HAP-1 (cell line): Measurements from ENCODE around the gene SORL1.

Experiments
- DNase-seq, 2 experiments: peaks; one replicate each; pipeline ENCODE4 v3.0.0-alpha.2; 2016 to 2020; ENCODE audit warnings: low spot score in 2 of 2
- H3K27me3 ChIP-seq: fragments of 250-450 bp; sonication (Bioruptor Pico); 2 replicates; pipeline ENCODE4 v1.5.1; 2020; ENCODE audit warnings: low read depth, mild to moderate bottlenecking, moderate library complexity
- H3K36me3 ChIP-seq: fragments of 250-450 bp; sonication (Bioruptor Pico); replicated peaks from 2 replicates; pipeline ENCODE4 v1.5.1; 2020; ENCODE audit warnings: mild to moderate bottlenecking
- H3K4me1 ChIP-seq: fragments of 250-450 bp; sonication (Bioruptor Pico); 2 replicates; pipeline ENCODE4 v1.5.1; 2020; ENCODE audit warnings: mild to moderate bottlenecking
- H3K4me3 ChIP-seq: fragments of 250-450 bp; sonication (Bioruptor Pico); 2 replicates; pipeline ENCODE4 v1.5.1; 2020; ENCODE audit warnings: mild to moderate bottlenecking, moderate library complexity
- H3K9me3 ChIP-seq: fragments of 250-450 bp; sonication (Bioruptor Pico); 2 replicates; pipeline ENCODE4 v1.5.1; 2020; ENCODE audit warnings: mild to moderate bottlenecking, moderate library complexity
- in situ Hi-C: fragments of 300-500 bp; cut with MboI; formaldehyde crosslinking; loops from 3 replicates; pipeline ENCODE4 v1.14.3; 2020; ENCODE audit warnings: low sequenced_read_pairs, inconsistent platforms, mixed read lengths

SORL1 gene

DNA sequence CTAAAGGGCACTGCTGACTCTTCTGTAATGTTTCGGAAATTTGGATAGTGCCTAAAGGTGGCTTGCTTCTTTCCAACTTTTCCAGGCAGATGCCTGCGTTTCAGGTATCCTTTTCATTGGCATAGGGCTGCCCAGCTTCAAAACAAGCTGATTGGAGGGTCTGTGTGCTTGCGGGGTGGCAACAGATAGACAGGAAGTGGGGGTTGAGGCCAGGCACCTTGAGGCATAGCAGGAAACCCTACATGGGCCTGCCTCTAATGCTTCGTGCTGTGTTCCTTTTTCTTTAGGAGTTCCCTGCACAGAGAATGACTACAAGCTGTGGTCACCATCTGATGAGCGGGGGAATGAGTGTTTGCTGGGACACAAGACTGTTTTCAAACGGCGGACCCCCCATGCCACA lies 92.8 kb downstream of the SORL1 start:
- in situ Hi-C loops: no loop called here
- Histone ChIP-seq H3K4me1 (no peaks in the 10 kb centered on the region), H3K27me3 (no peaks in the 10 kb centered on the region), H3K4me3 (no peak overlapping the region), H3K9me3 (no peaks in the 10 kb centered on the region), H3K36me3 (no peaks in the 10 kb centered on the region)
- DNase-seq: no peak

DNA sequence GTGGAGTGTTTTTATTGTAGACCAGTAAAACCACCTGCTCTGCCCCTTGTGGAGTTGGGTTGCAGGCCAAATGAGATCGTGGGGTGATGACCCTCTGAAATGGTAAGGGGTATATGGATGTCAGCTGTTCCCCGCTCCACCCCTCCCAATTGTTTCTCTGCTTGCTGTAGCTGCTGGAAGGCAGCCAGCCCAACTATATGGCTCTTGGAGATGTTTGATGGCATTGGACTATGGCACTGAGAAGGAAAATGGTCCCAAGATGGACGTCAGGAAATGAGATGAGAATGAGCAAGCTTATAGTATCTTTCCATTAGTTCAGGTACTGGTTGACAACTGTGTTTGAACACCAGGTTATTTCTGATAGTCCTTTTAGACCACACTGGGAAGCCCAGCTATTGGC lies 95.5 kb downstream of the SORL1 start:
- Histone ChIP-seq H3K36me3 (no peaks in the 10 kb centered on the region), H3K4me3 (no peak overlapping the region), H3K9me3 (no peaks in the 10 kb centered on the region), H3K27me3 (no peaks in the 10 kb centered on the region), H3K4me1 (no peaks in the 10 kb centered on the region)
- no peak for DNase-seq
- in situ Hi-C loops: no loop called here

DNA sequence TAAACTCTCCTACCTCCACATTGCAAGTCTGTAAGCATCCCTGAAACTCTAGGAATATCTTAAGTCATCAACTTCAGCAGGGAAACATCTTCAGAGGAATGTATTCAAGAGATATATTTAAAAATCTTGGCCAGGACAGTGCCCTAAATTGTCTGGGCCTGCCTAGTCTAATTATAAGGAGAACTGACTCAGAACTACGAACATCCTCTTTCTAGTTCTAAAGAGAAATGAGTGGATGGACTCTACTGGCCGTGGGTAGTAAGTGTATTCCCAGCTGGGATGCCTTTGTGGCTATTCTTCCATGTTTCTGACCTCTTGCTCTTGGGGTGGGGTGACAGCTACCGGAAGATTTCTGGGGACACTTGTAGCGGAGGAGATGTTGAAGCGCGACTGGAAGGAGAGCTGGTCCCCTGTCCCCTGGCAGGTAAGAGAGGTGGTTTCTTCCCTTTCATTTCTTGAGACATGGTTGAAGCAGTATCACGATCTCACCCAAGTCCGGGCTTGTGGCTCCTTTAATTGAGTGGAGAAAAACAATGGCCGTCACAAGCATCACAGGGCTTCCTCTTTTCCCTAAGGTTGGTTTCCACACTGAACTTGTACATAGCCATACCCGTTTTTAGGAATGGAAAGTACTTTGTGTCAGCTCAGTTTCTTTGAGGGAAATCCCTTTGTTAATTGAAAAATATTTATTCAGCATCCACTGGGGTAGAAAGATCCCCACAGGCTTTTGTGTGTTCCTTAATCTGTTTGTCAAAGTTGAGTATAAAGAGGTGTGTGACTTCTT lies 98.3 kb downstream of the SORL1 start:
- H3K9me3 ChIP-seq: no peaks in the 10 kb centered on the region
- H3K4me3 ChIP-seq: no peak overlapping the region
- no peaks in the 10 kb centered on the region for H3K4me1 ChIP-seq
- in situ Hi-C loops: no loop called here
- no peaks in the 10 kb centered on the region for H3K36me3 ChIP-seq
- DNase-seq: no peak
- no peaks in the 10 kb centered on the region for H3K27me3 ChIP-seq

DNA sequence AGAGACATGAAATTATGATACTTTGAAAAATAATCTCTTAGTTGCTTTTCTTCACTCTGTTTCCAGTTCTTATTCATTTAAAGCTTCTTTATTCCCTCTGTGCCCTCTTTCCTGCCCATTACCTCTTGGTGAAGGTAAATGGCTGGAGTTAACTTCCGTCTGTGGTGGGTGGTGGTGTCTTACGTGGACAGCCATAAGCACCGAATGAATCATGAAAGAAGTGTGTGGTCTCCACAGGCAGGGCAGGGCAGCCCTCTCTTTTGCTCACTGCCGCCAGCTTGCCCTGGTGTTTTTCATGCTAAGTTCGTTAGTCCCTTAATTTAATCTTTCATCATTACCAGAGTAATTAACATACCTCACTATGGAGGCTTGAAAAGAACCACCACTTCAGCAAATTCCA lies 99.3 kb downstream of the SORL1 start:
- no peak for DNase-seq
- H3K4me1 ChIP-seq: no peaks in the 10 kb centered on the region
- H3K36me3 ChIP-seq: no peaks in the 10 kb centered on the region
- no peak overlapping the region for H3K4me3 ChIP-seq
- in situ Hi-C loops: no loop called here
- H3K27me3 ChIP-seq: no peaks in the 10 kb centered on the region
- no peaks in the 10 kb centered on the region for H3K9me3 ChIP-seq

DNA sequence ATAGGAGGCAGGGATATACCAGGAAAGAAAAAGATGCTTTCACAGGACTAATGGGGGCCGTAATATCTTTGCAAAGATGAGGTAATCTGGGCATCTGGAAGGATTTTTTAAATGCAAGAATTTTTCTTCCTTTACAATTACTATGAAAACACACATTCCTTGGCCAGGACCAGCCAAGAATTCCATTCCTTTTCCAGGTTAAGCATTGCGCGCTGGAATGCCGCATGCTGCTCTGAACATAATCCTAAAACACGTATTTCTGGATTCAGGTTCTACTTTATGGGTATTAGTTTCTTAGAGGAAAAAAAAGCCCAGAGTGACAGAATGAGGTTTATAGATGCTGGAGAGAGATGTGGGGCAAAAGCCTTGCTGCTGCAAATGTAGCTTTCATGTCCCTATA lies 100.0 kb downstream of the SORL1 start:
- Histone ChIP-seq H3K4me3 (no peak overlapping the region), H3K4me1 (no peaks in the 10 kb centered on the region), H3K27me3 (no peaks in the 10 kb centered on the region), H3K36me3 (no peaks in the 10 kb centered on the region), H3K9me3 (no peaks in the 10 kb centered on the region)
- no peak for DNase-seq
- in situ Hi-C loops: no loop called here

GRCh38 chr11:121552644-121553043 lies 100.5 kb downstream of the SORL1 start:
- no peak for DNase-seq
- H3K9me3 ChIP-seq: no peaks in the 10 kb centered on the region
- in situ Hi-C loops: no loop called here
- H3K4me1 ChIP-seq: no peaks in the 10 kb centered on the region
- H3K4me3 ChIP-seq: no peak overlapping the region
- no peaks in the 10 kb centered on the region for H3K27me3 ChIP-seq
- no peaks in the 10 kb centered on the region for H3K36me3 ChIP-seq

GRCh38 chr11:121553389-121553788 lies 101.3 kb downstream of the SORL1 start:
- no peak for DNase-seq
- Histone ChIP-seq H3K9me3 (no peaks in the 10 kb centered on the region), H3K27me3 (no peaks in the 10 kb centered on the region), H3K4me3 (no peak overlapping the region), H3K36me3 (no peaks in the 10 kb centered on the region), H3K4me1 (no peaks in the 10 kb centered on the region)
- in situ Hi-C loops: no loop called here

DNA sequence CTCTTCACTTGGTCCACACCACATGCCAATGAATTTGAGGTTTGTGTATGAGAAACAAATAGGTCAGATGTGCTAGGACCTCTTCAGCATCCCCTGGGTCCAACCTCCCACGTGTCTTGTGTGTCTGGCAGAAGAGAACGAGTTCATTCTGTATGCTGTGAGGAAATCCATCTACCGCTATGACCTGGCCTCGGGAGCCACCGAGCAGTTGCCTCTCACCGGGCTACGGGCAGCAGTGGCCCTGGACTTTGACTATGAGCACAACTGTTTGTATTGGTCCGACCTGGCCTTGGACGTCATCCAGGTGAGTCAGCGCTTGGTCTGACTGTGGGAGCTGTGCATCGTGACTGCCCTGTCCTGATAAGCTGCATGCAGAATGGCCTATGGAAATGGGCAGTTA lies 101.7 kb downstream of the SORL1 start:
- H3K27me3 ChIP-seq: no peaks in the 10 kb centered on the region
- H3K36me3 ChIP-seq: no peaks in the 10 kb centered on the region
- H3K4me3 ChIP-seq: no peak overlapping the region
- H3K9me3 ChIP-seq: no peaks in the 10 kb centered on the region
- DNase-seq: no peak
- no peaks in the 10 kb centered on the region for H3K4me1 ChIP-seq
- in situ Hi-C loops: no loop called here

- in situ Hi-C loops: no loop called here
- H3K9me3 ChIP-seq: no peaks in the 10 kb centered on the region
- H3K27me3 ChIP-seq: no peaks in the 10 kb centered on the region
- DNase-seq: no peak
- H3K36me3 ChIP-seq: no peaks in the 10 kb centered on the region
- H3K4me3 ChIP-seq: no peak overlapping the region
- H3K4me1 ChIP-seq: no peaks in the 10 kb centered on the region
Observed at GRCh38 chr11:121554552-121554951, 102.4 kb downstream of the SORL1 start.

DNA sequence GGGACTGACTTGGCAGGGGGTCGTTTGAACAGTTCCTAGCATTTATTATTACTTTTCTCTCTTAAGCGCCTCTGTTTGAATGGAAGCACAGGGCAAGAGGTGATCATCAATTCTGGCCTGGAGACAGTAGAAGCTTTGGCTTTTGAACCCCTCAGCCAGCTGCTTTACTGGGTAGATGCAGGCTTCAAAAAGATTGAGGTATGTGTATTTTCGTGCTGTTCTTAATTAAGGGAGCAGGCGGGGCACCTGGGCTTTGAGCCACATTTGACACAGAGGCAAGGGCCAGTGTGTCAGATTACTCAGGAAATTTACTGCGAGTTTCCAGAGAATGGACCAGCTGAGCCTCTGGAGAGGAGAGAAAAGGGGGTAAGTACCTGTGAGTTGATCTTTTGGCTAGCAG lies 103.0 kb downstream of the SORL1 start:
- H3K4me3 ChIP-seq: no peak overlapping the region
- in situ Hi-C loops: no loop called here
- no peaks in the 10 kb centered on the region for H3K36me3 ChIP-seq
- DNase-seq: no peak
- H3K4me1 ChIP-seq: no peaks in the 10 kb centered on the region
- H3K27me3 ChIP-seq: no peaks in the 10 kb centered on the region
- H3K9me3 ChIP-seq: no peaks in the 10 kb centered on the region

DNA sequence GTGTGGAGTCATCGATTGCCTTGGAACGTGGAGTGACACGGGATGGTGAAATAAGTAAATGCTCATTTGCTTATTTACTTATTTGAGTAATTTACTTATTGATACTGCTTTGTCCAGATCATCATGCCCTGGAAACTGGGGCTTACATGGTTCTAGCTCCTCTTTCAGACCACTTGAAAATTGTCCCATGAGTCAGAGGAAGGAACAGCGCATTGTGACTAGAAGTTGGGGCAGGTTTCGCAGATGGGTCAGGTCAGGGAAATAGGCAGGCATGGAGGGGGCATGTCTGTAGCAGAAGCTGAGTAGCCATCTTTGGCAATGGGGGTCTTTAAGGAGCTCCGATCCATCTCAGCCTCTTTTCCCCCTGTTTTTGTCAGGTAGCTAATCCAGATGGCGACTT lies 104.8 kb downstream of the SORL1 start:
- Histone ChIP-seq H3K4me3 (no peak overlapping the region), H3K27me3 (no peaks in the 10 kb centered on the region), H3K36me3 (peaks cover 3% of the 10 kb centered on the region; the same call in 1 of the 2 replicates), H3K4me1 (no peaks in the 10 kb centered on the region), H3K9me3 (no peaks in the 10 kb centered on the region)
- in situ Hi-C loops: no loop called here
- no peak for DNase-seq

DNA sequence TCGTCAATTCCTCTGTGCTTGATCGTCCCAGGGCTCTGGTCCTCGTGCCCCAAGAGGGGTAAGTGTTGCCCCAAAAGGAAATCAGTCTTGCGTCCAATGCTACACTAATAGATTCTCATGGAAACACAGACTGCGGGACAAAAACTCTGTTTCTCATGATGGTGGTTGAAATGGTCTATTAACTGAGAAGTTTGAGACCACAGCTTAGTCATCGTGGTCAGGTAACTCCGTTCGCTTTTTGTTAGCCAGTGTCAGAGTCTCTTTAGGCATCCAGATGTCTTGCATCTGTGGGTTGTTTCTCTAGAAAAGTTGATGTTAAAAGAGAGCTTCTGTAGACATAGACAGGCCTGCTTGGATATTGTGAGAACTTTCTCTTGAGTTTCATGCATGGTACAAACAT lies 105.2 kb downstream of the SORL1 start:
- Histone ChIP-seq H3K9me3 (no peaks in the 10 kb centered on the region), H3K27me3 (no peaks in the 10 kb centered on the region), H3K4me3 (no peak overlapping the region), H3K36me3 (peaks cover 3% of the 10 kb centered on the region; the same call in 1 of the 2 replicates), H3K4me1 (no peaks in the 10 kb centered on the region)
- DNase-seq: no peak
- in situ Hi-C loops: no loop called here

GRCh38 chr11:121559606-121560200 lies 107.6 kb downstream of the SORL1 start:
- Histone ChIP-seq H3K9me3 (no peaks in the 10 kb centered on the region), H3K4me3 (no peak overlapping the region), H3K4me1 (peaks cover 5% of the 10 kb centered on the region), H3K27me3 (no peaks in the 10 kb centered on the region), H3K36me3 (peaks cover 3% of the 10 kb centered on the region; the same call in 1 of the 2 replicates)
- no peak for DNase-seq
- in situ Hi-C loops: no loop called here

DNA sequence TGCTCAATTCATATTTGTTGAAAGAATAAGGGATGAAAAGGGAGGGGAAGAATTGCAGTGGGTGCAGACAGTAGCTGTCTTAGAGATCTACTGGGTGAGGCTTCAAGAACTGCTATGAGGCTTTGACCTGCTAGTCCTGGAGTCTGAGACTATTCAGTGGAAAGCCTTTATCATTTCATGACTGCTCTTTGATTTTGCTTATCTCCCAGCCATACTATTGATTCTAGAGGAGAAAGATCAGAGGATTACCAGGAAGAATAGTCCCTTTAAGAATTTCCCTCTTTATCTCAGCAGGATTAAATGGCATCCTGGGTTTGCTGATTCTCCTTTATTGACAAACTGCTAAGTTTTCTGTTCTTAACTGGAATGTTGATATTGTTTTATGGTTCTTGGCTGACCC lies 108.1 kb downstream of the SORL1 start:
- no peak for DNase-seq
- no peaks in the 10 kb centered on the region for H3K27me3 ChIP-seq
- H3K4me3 ChIP-seq: no peak overlapping the region
- H3K9me3 ChIP-seq: no peaks in the 10 kb centered on the region
- in situ Hi-C loops: no loop called here
- peaks cover 5% of the 10 kb centered on the region for H3K4me1 ChIP-seq
- H3K36me3 ChIP-seq: peaks cover 3% of the 10 kb centered on the region; the same call in 1 of the 2 replicates
